Measurements from ENCODE around the gene SLC35F1.

DNA sequence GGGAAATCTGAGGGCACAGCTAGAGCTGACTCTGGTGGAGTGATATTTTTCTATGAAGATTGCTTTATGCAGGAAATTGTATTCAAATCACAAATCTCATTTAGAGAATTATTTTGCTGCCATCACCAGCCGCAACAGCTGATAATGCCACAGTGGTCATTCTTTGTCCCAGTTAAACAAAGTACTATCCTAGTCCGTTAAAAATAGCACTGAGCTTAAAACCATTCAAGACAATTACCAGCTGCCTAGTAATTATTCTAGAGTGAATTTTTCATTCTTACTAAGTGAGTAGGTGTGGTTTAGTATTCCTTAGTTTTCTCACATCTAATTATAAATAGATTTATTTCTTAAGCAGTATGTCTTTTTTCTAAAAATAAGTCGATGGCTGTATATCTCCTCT lies 190.5 kb downstream of the SLC35F1 start:
- TF ChIP-seq, protein P1, sequence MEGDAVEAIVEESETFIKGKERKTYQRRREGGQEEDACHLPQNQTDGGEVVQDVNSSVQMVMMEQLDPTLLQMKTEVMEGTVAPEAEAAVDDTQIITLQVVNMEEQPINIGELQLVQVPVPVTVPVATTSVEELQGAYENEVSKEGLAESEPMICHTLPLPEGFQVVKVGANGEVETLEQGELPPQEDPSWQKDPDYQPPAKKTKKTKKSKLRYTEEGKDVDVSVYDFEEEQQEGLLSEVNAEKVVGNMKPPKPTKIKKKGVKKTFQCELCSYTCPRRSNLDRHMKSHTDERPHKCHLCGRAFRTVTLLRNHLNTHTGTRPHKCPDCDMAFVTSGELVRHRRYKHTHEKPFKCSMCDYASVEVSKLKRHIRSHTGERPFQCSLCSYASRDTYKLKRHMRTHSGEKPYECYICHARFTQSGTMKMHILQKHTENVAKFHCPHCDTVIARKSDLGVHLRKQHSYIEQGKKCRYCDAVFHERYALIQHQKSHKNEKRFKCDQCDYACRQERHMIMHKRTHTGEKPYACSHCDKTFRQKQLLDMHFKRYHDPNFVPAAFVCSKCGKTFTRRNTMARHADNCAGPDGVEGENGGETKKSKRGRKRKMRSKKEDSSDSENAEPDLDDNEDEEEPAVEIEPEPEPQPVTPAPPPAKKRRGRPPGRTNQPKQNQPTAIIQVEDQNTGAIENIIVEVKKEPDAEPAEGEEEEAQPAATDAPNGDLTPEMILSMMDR (IDR thresholded peaks at IDR 0.05 in 2 of 3, conservative IDR thresholded peaks at IDR 0.05 in 1 of 3; ENCODE audit: control insufficient read depth in 2 of 3, extremely low read depth in 1 of 3, insufficient read depth in 1 of 3, low read depth in 3 of 3, low read length in 3 of 3), result no peak
- TF ChIP-seq EZH2 (IDR thresholded peaks at IDR 0.05; ENCODE audit: borderline replicate concordance, control insufficient read depth, low read depth, low read length), result no peak
- no peak for TF ChIP-seq EED (IDR thresholded peaks at IDR 0.05; ENCODE audit: low read depth)
- TF ChIP-seq, protein P2, sequence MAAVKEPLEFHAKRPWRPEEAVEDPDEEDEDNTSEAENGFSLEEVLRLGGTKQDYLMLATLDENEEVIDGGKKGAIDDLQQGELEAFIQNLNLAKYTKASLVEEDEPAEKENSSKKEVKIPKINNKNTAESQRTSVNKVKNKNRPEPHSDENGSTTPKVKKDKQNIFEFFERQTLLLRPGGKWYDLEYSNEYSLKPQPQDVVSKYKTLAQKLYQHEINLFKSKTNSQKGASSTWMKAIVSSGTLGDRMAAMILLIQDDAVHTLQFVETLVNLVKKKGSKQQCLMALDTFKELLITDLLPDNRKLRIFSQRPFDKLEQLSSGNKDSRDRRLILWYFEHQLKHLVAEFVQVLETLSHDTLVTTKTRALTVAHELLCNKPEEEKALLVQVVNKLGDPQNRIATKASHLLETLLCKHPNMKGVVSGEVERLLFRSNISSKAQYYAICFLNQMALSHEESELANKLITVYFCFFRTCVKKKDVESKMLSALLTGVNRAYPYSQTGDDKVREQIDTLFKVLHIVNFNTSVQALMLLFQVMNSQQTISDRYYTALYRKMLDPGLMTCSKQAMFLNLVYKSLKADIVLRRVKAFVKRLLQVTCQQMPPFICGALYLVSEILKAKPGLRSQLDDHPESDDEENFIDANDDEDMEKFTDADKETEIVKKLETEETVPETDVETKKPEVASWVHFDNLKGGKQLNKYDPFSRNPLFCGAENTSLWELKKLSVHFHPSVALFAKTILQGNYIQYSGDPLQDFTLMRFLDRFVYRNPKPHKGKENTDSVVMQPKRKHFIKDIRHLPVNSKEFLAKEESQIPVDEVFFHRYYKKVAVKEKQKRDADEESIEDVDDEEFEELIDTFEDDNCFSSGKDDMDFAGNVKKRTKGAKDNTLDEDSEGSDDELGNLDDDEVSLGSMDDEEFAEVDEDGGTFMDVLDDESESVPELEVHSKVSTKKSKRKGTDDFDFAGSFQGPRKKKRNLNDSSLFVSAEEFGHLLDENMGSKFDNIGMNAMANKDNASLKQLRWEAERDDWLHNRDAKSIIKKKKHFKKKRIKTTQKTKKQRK (IDR thresholded peaks at IDR 0.05; ENCODE audit: low read depth, low read length), result no peak
- no peak for TF ChIP-seq CUX1 (IDR thresholded peaks at IDR 0.05; ENCODE audit: insufficient replicate concordance, low read depth, low read length)
- TF ChIP-seq, protein P3, sequence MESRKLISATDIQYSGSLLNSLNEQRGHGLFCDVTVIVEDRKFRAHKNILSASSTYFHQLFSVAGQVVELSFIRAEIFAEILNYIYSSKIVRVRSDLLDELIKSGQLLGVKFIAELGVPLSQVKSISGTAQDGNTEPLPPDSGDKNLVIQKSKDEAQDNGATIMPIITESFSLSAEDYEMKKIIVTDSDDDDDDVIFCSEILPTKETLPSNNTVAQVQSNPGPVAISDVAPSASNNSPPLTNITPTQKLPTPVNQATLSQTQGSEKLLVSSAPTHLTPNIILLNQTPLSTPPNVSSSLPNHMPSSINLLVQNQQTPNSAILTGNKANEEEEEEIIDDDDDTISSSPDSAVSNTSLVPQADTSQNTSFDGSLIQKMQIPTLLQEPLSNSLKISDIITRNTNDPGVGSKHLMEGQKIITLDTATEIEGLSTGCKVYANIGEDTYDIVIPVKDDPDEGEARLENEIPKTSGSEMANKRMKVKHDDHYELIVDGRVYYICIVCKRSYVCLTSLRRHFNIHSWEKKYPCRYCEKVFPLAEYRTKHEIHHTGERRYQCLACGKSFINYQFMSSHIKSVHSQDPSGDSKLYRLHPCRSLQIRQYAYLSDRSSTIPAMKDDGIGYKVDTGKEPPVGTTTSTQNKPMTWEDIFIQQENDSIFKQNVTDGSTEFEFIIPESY (IDR thresholded peaks at IDR 0.05), result no peak
- no peak for TF ChIP-seq FOXM1 (IDR thresholded peaks at IDR 0.05; ENCODE audit: low read depth, low read length)
- TF ChIP-seq, protein P4, sequence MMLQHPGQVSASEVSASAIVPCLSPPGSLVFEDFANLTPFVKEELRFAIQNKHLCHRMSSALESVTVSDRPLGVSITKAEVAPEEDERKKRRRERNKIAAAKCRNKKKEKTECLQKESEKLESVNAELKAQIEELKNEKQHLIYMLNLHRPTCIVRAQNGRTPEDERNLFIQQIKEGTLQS (IDR thresholded peaks at IDR 0.05; ENCODE audit: borderline replicate concordance, extremely low read depth, low read depth, low read length), result no peak
